ENCODE data around the gene CCDC13.
"Not testable (repeated sequence)": the region's sequence is repeated elsewhere in the genome, so short reads cannot be mapped to it uniquely, and the experiment has no call there.

Gene CCDC13

GRCh38 chr3:42772670-42773408 lies at the start of gene CCDC13:
Gene CCDC13, minus strand, starts transcription at chr3:42773253. Its CDS starts 14,908 bp downstream, at chr3:42758345.
- H3K36me3 Mint-ChIP-seq (ENCODE audit: low read depth), result no peaks in the 10 kb centered on the region
- H3K4me3 Mint-ChIP-seq, result peak within 1 kb of the TSS; percentile 90
- peaks cover 15% of the 10 kb centered on the region for H3K4me1 Mint-ChIP-seq (ENCODE audit: low read depth)
- no peaks in the 10 kb centered on the region for H3K27me3 Mint-ChIP-seq
- peak within 1 kb of the TSS; percentile 90 for H3K27ac Mint-ChIP-seq
- H3K9me3 Mint-ChIP-seq, result no peaks in the 10 kb centered on the region

- H3K4me3 Mint-ChIP-seq, result no peak overlapping the region
- no peaks in the 10 kb centered on the region for H3K36me3 Mint-ChIP-seq (ENCODE audit: low read depth)
- H3K27ac Mint-ChIP-seq, result no peak overlapping the region
- peaks cover 3% of the 10 kb centered on the region for H3K27me3 Mint-ChIP-seq
- H3K4me1 Mint-ChIP-seq (ENCODE audit: low read depth), result no peaks in the 10 kb centered on the region
- H3K9me3 Mint-ChIP-seq, result no peaks in the 10 kb centered on the region
These were observed 49.8 kb upstream of the CCDC13 start for GRCh38 chr3:42822828-42823227.

- Mint-ChIP-seq H3K27me3 (no peaks in the 10 kb centered on the region), H3K27ac (no peak overlapping the region), H3K4me1 (ENCODE audit: low read depth) (no peaks in the 10 kb centered on the region), H3K4me3 (no peak overlapping the region), H3K36me3 (ENCODE audit: low read depth) (no peaks in the 10 kb centered on the region), H3K9me3 (no peaks in the 10 kb centered on the region)
These were observed 47.6 kb upstream of the CCDC13 start for GRCh38 chr3:42820746-42821051.

GRCh38 chr3:42819351-42819965 lies 46.4 kb upstream of the CCDC13 start:
- no peak overlapping the region for H3K4me3 Mint-ChIP-seq
- H3K27me3 Mint-ChIP-seq, result no peaks in the 10 kb centered on the region
- H3K4me1 Mint-ChIP-seq (ENCODE audit: low read depth), result no peaks in the 10 kb centered on the region
- no peaks in the 10 kb centered on the region for H3K36me3 Mint-ChIP-seq (ENCODE audit: low read depth)
- H3K27ac Mint-ChIP-seq, result no peak overlapping the region
- no peaks in the 10 kb centered on the region for H3K9me3 Mint-ChIP-seq

GRCh38 chr3:42815826-42816225 lies 42.8 kb upstream of the CCDC13 start:
- no peaks in the 10 kb centered on the region for H3K36me3 Mint-ChIP-seq (ENCODE audit: low read depth)
- no peaks in the 10 kb centered on the region for H3K27me3 Mint-ChIP-seq
- H3K27ac Mint-ChIP-seq, result no peak overlapping the region
- no peaks in the 10 kb centered on the region for H3K4me1 Mint-ChIP-seq (ENCODE audit: low read depth)
- no peak overlapping the region for H3K4me3 Mint-ChIP-seq
- H3K9me3 Mint-ChIP-seq, result no peaks in the 10 kb centered on the region

- H3K9me3 Mint-ChIP-seq, result no peaks in the 10 kb centered on the region
- H3K27me3 Mint-ChIP-seq, result no peaks in the 10 kb centered on the region
- H3K4me3 Mint-ChIP-seq, result no peak overlapping the region
- H3K4me1 Mint-ChIP-seq (ENCODE audit: low read depth), result no peaks in the 10 kb centered on the region
- no peak overlapping the region for H3K27ac Mint-ChIP-seq
- H3K36me3 Mint-ChIP-seq (ENCODE audit: low read depth), result no peaks in the 10 kb centered on the region
These were observed 42.0 kb upstream of the CCDC13 start for GRCh38 chr3:42814914-42815507.

GRCh38 chr3:42814246-42814645 lies 41.2 kb upstream of the CCDC13 start:
- H3K9me3 Mint-ChIP-seq, result no peaks in the 10 kb centered on the region
- H3K4me1 Mint-ChIP-seq (ENCODE audit: low read depth), result no peaks in the 10 kb centered on the region
- H3K27me3 Mint-ChIP-seq, result peaks cover under 1% of the 10 kb centered on the region
- H3K27ac Mint-ChIP-seq, result no peak overlapping the region
- no peaks in the 10 kb centered on the region for H3K36me3 Mint-ChIP-seq (ENCODE audit: low read depth)
- no peak overlapping the region for H3K4me3 Mint-ChIP-seq

GRCh38 chr3:42811118-42811883 lies 38.2 kb upstream of the CCDC13 start:
- not testable (repeated sequence) for H3K36me3 Mint-ChIP-seq (ENCODE audit: low read depth); H3K4me1 Mint-ChIP-seq (ENCODE audit: low read depth); H3K4me3 Mint-ChIP-seq; H3K27me3 Mint-ChIP-seq; H3K9me3 Mint-ChIP-seq; H3K27ac Mint-ChIP-seq

- not testable (repeated sequence) for H3K4me1 Mint-ChIP-seq (ENCODE audit: low read depth); H3K4me3 Mint-ChIP-seq; H3K27ac Mint-ChIP-seq; H3K36me3 Mint-ChIP-seq (ENCODE audit: low read depth); H3K9me3 Mint-ChIP-seq
- H3K27me3 Mint-ChIP-seq, result peaks cover 11% of the 10 kb centered on the region
These were observed 37.7 kb upstream of the CCDC13 start for GRCh38 chr3:42810706-42811105.

GRCh38 chr3:42809202-42809601 lies 36.1 kb upstream of the CCDC13 start, which contains the start of gene ACKR2:
Gene ACKR2, plus strand, starts transcription at chr3:42809445. Its CDS starts 55,058 bp downstream, at chr3:42864503.
- H3K36me3 Mint-ChIP-seq (ENCODE audit: low read depth), result no peaks in the 10 kb centered on the region
- no peak within 1 kb of the TSS for H3K4me3 Mint-ChIP-seq

GRCh38 chr3:42807929-42808328 lies 34.9 kb upstream of the CCDC13 start:
- Mint-ChIP-seq H3K36me3 (ENCODE audit: low read depth) (no peaks in the 10 kb centered on the region), H3K27ac (no peak overlapping the region), H3K4me1 (ENCODE audit: low read depth) (peaks cover 18% of the 10 kb centered on the region), H3K4me3 (no peak overlapping the region), H3K27me3 (peaks cover 17% of the 10 kb centered on the region), H3K9me3 (no peaks in the 10 kb centered on the region)

More at GRCh38 chr3:42809202-42809601, 36.1 kb upstream of the CCDC13 start, which contains the start of gene ACKR2:
- H3K27ac Mint-ChIP-seq, result no peak within 1 kb of the TSS
- peaks cover 9% of the 10 kb centered on the region for H3K4me1 Mint-ChIP-seq (ENCODE audit: low read depth)
- peaks cover 17% of the 10 kb centered on the region for H3K27me3 Mint-ChIP-seq
- no peaks in the 10 kb centered on the region for H3K9me3 Mint-ChIP-seq

- Mint-ChIP-seq H3K36me3 (ENCODE audit: low read depth) (peaks cover 11% of the 10 kb centered on the region), H3K4me3 (peak overlapping the region; percentile 99), H3K27ac (no peak overlapping the region), H3K27me3 (peaks cover 17% of the 10 kb centered on the region), H3K4me1 (ENCODE audit: low read depth) (peaks cover 39% of the 10 kb centered on the region), H3K9me3 (no peaks in the 10 kb centered on the region)
These were observed 32.2 kb upstream of the CCDC13 start for GRCh38 chr3:42805141-42805821.

- Mint-ChIP-seq H3K9me3 (no peaks in the 10 kb centered on the region), H3K4me3 (peak overlapping the region; percentile 99), H3K4me1 (ENCODE audit: low read depth) (peaks cover 43% of the 10 kb centered on the region), H3K27me3 (peaks cover 17% of the 10 kb centered on the region), H3K27ac (peak overlapping the region; percentile 95), H3K36me3 (ENCODE audit: low read depth) (peaks cover 14% of the 10 kb centered on the region)
These were observed 31.7 kb upstream of the CCDC13 start for GRCh38 chr3:42804831-42805132.

GRCh38 chr3:42804106-42804830 lies 31.2 kb upstream of the CCDC13 start, which contains the start of gene HIGD1A:
Gene HIGD1A, minus strand, starts transcription at chr3:42804490. Its CDS starts 10,237 bp downstream, at chr3:42794253.
- peaks cover 48% of the 10 kb centered on the region for H3K4me1 Mint-ChIP-seq (ENCODE audit: low read depth)
- H3K27ac Mint-ChIP-seq, result peak within 1 kb of the TSS; percentile 95
- peaks cover 17% of the 10 kb centered on the region for H3K27me3 Mint-ChIP-seq
- no peaks in the 10 kb centered on the region for H3K9me3 Mint-ChIP-seq
- H3K36me3 Mint-ChIP-seq (ENCODE audit: low read depth), result peaks cover 19% of the 10 kb centered on the region
- H3K4me3 Mint-ChIP-seq, result peak within 1 kb of the TSS; percentile 99
